Heart left ventricle (tissue), 13 donors: ENCODE data around the gene RAB3C.

ENCODE experiments used
- CTCF ChIP-seq, 12 donors: fragments of 200-600 bp; sonication (generic) in 4 of 12; IDR thresholded peaks; one replicate each; pipeline versions ENCODE4 v1.5.0 to v1.8.0; 2018 to 2022; ENCODE audit warnings: antibody characterized with exemption in 12 of 12, mild to moderate bottlenecking in 5 of 12
- POLR2A ChIP-seq, 2 donors: fragments of 450-650 bp; IDR thresholded peaks; one replicate each; pipeline ENCODE4 v1.6.1; 2017; ENCODE audit warnings: antibody characterized with exemption in 2 of 2, mild to moderate bottlenecking in 2 of 2, moderate library complexity in 2 of 2
- donor health status: ischemic (EF 13 %, LVEDD 7.1; RV severe dilation, severe dysfunction).
- donor health status: DM: no; HTN: yes; CAD: no.
- donor health status: DM: no; HTN: no; CAD: no.
- donor health status: ischemic (EF 25% LVEDD 6.9; RV normal size, moderate dysfunction).
- donor health status: ischemic (EF 25% LVEDD 5.7; RV mildly dilated, moderate dysfunction).
- donor health status: ischemic (EF 35%, LVEDD 5.7; RV mildly dilated, moderate dysfunction).
- donor health status: nonischemic (EF 11% LVEDD 7.7; RV severe dilation, severe dysfunction).
- donor health status: DM: yes; HTN: yes; CAD: no.
- donor health status: PGD.
- donor health status: ischemic (EF 29% LVEDD 5.4; RV normal size, mild dysfunction).
- donor health status: nonischemic (EF 23%, LVEDD 6.1; RV moderate dilation, normal function).

DNA sequence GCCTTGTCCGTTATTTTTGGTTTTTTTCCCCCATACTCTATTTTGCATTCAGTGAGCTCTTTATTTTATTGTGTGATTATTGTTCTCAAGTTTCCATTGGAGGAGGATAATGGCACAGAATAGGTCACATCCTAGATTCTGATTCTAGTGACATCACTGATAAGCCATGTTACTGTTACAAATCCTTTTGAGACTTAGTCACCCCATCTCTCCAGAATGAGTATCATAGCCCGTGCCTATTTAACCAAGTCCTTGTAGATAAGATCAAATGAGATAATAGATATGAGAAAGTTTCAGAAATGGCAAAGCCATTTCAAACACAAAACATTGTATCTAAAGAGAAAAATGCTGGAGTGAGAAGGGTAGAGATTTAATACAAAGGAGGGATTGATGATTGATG, 242.6 kb downstream of the RAB3C start:
- TF ChIP-seq CTCF (IDR thresholded peaks at IDR 0.05) = no peak
- no peak for TF ChIP-seq POLR2A (IDR thresholded peaks at IDR 0.05)
